ENCODE measurements around the gene FBXL4. TPM values are rescaled to one million over a fixed set of nuclear protein-coding genes. Genes with fewer than 3 reads are reported as not detected.

FBXL4 gene
- total and polyA plus RNA-seq, 10 of the 15 experiments (the other 5 are each of a cell fraction or from before 2014, with no cell fraction given), result 2.9 to 16.9 (median 7.2) TPM

GRCh38 chr6:98932381-98932780, 15.4 kb downstream of the FBXL4 start (continued):
- TF ChIP-seq REST (IDR thresholded peaks at IDR 0.05; ENCODE audit: low read depth, low read length), result no peak
- TF ChIP-seq RB1 (IDR thresholded peaks at IDR 0.05; ENCODE audit: borderline replicate concordance), result no peak
- TF ChIP-seq MTA3 (IDR thresholded peaks at IDR 0.05; ENCODE audit: borderline replicate concordance, low read length), result no peak
- TF ChIP-seq KDM1A (IDR thresholded peaks at IDR 0.05; ENCODE audit: borderline replicate concordance), result no peak
- TF ChIP-seq NFIC (IDR thresholded peaks at IDR 0.05; ENCODE audit: low read depth, low read length), result no peak
- no peak for TF ChIP-seq E2F4 (IDR thresholded peaks at IDR 0.05; ENCODE audit: low read depth, low read length)
- TF ChIP-seq PKNOX1 (IDR thresholded peaks at IDR 0.05), result no peak
